Stimulated activated CD8-positive, alpha-beta memory T cell treated with anti-CD3 and anti-CD28 coated beads, Interleukin-4, amount 100 ng/mL, for 24 hours (primary cell): ENCODE data around the gene RAD9B.
A peak's percentile ranks its signal among the peaks of the same experiment; 100 is the strongest.
"Not testable (repeated sequence)": the region's sequence is repeated elsewhere in the genome, so short reads cannot be mapped to it uniquely, and the experiment has no call there.

ENCODE experiments used
- DNase-seq: peaks from one replicate; pipeline ENCODE4 v3.0.0-alpha.2; 2020; ENCODE audit warnings: low read depth

The RAD9B gene

DNA sequence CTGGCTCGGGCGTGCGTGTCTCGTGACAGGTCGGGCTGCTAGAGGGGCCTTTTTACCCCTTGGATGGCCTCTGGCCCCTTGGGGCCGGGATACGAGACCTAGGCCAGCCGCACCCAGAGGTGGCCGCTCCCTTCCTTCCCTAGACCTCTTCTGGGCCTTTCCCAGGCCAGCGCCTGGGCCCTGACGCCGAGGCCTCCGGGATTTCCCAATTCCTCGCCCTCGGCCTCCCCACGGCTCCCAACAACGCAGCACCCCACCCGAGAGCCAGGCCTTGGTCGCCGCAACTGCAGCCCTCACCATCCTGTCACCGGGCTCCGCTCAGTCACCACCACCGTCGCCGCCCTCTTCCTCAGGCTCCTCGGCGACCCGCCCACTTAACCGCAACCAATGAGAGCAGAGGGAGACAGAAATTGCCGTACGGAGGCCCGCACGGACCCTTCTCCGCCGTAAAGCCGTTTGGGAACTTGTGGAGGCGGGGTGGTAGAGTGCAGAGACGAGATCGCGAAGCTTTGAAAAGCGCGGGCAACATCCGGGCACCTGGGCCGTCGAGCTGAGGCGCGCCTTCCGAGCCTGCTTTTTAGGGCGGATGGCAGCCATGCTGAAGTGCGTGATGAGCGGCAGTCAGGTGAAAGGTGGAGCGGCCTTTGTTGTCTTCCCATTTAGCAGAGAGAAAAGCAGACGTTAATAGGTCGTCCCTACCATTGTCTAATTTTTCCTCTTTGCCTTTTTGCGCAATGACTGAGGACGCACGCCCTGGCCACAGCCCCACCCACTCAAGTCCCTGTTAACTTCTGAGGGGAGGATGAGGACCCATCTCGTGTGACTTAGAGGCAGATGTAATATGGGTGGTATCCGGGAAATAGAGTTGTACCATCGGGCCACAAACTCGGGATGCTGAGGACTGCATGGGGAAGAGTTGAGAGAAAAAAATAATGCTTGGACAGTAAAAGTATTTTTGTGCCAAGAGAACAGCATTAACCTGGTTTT lies at the start of gene RAD9B, which contains the start of gene VPS29:
RAD9B (plus strand) TSS at position 580 of the 987 bp plus-strand sequence; CDS start at position 587, 7 bp downstream.
VPS29 (minus strand) TSS at position 360 of the 987 bp plus-strand sequence; CDS start at position 300, 60 bp downstream.
- peak; percentile 98 for DNase-seq

DNA sequence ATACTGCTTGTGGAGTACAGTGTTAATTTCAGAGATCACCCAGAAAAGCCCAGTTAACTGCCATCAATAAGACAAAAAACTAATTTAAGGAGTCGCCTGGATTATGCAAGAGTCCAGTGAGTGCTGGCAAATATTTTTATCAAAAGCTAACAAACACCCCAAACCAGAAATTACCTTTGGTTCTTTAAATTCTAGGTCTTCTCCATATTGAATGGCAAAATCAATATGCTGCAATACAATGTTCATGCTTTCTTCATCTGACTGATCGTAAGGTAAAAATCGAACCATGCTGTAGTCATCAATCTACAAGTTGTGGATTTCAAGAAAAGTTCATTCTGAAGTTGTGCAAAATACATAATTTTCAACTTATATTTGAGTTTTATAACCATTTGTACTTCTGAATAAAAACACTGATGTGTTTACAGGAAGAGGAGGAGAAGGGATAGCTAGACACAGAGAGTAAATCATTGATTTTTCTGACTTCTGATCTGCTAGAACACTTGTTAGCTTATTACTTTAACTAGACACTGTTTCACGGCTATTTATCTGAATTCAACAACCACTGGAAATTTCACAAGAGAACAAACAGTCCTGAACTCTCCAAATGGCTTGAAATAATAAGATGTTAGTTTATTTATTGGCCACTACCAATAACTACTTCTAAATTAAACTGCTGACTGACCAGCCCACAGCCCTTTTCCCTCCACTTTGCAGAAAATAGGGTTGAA lies 48.4 kb upstream of the RAD9B start:
- no peak for DNase-seq

DNA sequence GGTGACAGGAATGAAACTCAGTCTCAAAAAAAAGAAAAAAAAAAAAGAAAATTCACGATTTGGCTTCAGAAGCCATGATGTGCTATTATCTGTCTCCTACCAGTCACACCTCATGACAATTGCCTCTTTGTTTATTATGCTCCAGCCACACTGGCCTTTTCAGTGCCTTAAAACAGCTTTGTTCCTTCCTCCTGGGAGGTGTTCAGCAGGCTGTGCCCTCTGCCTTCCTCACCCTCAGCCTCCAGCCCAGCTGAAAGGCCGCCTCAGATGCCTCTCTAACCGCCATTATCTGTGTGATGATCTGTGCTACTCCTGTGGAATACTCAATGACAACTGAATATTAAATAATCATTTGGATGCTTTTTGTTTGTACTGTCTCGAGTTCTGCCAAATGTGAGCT lies 43.4 kb upstream of the RAD9B start:
- no peak for DNase-seq

DNA sequence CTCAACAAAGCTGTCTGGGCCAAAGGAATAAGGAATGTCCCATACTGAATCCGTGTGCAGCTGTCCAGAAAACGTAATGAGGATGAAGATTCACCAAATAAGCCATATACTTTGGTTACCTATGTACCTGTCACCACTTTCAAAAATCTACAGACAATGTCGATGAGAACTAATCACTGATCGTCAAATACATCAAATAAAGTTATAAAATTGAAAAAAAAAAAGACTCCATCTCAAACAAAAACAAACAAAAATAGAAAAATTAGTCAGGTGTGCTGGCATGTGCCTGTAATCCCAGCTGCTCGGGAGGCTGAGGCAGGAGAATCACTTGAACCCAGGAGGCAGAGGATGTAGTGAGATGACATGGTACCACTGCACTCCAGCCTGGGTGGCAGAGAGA lies 40.9 kb upstream of the RAD9B start:
- DNase-seq = not testable (repeated sequence)

DNA sequence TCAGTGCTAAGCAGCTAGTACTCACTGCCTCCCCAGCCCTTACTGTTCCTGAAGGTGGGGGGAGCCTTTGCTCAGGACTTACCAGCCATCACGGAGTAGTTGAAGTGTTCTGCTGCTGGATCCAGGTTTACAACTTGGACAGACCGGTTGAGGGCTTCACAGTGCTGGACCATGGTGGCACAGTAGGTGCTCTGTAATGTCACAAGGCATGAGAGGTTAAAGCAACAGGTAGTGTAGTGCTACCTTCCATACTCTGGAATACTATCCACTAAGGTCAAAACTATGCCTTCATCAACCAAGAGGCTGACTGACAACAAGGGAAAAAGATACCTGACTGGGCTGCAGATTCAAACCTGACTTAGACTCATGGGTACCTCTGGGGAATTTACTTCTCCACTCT lies 37.1 kb upstream of the RAD9B start:
- DNase-seq = no peak

DNA sequence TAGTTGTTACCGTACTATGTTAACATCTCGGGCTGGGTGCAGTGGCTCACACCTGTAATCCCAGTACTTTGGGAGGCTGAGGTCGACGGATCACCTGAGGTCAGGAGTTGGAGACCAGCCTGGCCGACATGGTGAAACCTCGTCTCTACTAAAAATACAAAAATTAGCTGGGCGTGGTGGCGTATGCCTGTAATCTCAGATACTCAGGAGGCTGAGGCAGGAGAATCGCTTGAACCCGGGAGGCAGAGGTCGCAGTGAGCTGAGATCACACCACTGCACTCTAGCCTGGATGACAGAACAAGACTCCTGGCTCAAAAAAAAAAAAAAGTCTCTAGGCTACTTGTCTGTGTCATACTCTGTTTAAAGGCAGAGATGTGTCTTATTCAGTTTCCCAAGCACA lies 36.4 kb upstream of the RAD9B start:
- not testable (repeated sequence) for DNase-seq

DNA sequence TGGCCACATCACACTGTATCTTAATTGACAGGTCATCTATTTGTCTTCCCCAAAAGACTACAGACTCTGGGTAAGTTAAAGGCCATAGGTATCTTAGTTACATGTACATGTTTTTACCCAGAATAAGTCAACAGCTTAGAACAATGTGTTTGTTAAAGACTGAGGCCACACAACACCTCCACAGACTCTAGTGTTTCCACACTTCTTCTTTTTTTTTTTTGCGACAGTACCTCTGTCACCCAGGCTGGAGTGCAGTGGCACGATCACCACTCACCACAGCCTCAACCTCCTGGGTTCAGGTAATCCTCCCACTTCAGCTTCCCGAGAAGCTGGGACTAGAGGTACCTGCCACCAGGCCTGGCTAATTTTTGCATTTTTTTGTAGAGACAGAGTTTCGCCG lies 35.3 kb upstream of the RAD9B start:
- DNase-seq = no peak

DNA sequence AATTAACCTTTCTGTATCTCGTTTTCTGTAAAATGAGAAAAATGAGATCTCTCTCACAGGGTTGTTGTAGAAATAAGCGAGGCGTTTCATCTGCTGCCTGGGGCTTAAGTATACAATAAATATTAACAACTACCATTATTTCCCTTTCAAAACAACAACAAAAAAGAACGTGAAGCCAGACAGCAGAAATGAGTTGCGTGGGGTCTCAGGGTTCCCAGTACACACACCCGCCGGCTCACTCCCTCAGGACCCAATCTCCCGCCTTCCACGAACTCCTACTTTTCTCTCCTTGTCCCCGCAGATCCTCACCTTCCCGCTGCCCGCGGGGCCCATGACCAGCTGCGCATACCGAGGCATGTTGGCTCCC lies 34.3 kb upstream of the RAD9B start:
- DNase-seq = no peak

DNA sequence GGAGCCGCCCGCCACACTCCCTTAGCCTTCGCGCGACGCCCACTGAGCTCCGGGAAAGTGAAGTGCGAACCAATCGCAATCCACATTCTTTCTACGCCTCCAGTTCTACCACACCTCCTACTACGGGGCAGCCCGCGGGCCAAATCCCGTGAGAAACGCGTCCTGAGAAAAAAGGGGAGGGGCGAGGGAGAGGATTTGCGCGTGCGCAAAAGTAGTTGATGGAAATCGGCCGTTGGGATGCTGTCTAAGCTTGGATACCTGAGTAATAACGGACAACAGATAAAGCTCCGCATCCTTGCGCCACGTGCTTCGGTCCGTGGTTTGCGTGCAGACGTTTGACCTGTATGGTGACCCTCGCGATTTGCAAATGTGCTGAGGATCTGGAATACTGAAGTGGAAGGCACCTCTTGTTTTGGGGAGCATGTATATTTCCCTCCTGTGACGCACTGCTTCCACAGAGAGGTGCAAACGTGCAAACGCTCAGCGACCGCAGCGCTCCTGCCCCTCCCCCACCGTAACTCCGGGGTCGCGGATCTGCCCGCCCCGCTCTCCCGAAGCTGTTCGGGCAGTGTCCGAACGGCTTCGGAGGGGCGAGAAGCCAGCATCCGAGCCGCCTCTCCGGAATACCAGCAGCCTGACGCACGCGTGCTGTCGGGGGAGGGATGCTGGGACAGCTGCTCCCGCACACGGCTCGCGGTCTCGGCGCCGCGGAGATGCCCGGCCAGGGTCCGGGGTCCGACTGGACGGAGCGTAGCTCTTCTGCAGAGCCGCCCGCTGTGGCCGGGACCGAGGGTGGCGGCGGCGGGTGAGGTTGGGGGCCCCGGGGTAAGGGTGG lies 33.7 kb upstream of the RAD9B start, which contains the start of the genes FAM216A and GPN3:
FAM216A (plus strand) TSS at position 632 of the 835 bp plus-strand sequence; CDS start at position 663, 31 bp downstream.
GPN3 (minus strand) TSS at position 44 of the 835 bp plus-strand sequence. CDS start 54 bp downstream, outside the sequence.
- peak; percentile 86 for DNase-seq

DNA sequence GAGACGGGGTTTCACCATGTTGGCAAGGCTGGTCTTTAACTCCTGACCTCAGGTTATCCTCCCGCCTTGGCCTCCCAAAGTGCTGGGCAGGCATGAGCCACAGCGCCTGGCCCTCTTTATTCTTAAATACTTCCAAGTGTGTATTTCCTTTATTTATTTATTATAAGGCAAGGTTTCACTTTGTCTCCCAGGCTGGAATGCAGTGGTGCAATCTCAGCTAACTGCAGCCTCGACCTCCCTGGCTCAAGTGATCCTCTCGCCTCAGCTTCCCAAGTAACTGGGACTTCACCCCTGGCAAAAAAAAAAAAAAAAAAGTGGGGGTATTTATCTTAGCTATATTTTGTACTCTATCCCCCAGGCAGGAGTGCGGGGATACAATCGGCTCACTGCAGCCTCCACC lies 26.7 kb upstream of the RAD9B start:
- DNase-seq = no peak

DNA sequence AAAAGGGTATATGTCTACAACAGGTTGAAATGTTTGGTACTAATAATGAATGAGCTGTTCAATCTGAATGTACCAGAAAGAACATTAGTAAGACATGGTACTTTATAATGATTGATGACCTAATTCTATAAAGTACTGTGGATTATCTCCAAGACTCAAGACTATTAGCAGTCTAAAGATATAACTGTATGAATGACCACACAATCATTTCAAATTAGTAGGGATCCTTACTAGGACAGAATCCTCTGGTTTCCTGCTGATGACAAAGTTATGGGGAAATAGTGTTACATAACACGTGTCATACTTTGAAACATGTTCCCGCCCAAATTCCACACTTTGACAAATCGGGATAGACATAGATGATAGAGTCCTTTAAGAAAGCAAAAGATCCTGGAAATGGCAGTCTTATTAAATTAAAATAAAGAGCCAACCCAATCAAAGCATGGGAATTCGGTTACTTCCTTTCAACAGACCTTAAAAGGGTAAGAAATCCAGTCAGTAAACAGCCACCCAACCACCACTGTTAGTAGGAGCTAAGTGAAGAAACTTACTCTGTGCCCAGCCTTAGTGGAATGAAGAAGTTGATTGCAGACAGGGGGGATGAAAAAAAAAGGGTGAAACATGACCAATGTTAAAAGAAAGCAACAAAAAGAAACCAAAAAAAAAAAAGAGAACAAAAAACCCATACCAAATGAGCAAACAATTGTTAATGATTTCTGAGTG lies 3.0 kb upstream of the RAD9B start:
- DNase-seq = no peak

DNA sequence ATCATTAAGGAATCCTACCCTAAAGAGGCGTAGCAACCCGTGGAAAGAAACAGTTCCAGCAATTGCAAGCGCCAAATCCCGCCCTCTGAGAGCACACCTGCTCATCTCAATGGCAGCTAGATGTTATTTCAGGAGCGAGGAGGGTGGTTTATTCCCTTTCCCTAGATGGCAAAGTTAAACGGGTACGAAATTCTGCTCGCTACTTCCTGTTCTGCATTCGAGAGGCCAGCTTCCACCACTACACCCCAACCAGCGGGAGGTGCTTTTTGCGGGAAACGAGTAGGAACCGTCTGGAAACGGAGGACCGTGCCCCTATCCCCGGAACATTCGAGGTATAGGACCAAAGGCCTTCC lies 756 bp upstream of the RAD9B start:
- no peak for DNase-seq

DNA sequence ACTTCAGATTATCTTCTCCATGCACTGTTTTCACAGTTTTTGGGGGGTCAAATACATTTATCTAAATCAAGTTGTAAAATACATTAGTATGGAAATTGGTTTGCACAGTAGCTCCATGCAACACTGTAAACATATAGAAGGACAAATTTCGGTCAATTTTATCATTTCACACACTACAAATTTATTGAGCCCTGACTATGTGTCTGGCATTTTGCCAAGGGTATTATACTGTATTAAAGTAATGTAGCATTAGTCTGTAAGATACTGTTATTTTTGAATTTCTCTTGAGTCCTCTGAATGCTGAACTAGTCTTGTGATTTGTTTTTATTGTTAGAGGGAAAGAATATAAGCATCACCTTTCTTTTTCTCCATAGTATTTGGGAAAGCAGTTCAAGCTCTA lies 1.3 kb downstream of the RAD9B start:
- DNase-seq = no peak

DNA sequence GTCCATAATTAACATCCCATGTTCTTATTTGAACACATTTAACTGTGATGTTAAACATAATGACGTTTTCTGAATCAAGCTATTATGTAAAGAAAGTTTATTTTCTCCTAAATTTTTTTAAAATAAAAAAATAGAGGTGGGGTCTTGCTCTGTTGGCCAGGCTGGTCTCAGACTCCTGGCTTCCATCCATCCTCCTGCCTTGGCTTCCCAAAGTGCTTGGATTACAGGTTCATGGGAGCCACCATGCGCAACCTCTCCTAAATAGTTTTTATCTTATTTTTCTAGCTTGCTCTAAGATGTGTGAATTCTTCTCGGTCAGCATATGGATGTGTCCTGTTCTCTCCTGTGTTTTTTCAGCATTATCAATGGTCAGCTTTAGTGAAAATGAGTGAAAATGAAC lies 3.2 kb downstream of the RAD9B start:
- DNase-seq = no peak

DNA sequence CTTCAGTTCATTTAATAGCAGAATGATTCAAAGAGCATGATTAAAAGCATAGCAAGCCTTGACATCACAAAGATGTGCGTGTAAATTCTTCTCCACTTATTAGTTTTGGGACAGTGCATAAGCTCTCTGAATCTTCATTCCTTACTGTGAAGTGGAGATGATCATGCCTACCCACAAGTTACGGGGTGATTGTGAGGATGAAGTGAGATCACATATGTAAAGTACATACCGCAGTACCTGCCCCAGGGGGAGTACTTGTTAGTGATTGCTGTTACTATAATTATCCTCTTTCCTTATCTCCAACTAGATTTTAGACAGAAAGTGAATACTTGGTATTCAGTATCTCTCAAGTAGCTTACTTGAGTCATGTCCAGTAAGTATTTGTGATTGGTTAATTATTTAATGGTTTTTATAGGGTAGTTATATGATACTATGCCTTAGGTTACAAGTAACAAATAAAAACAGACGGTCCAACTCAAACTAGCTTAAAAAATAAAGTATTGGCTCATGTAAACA lies 6.0 kb downstream of the RAD9B start:
- no peak for DNase-seq

DNA sequence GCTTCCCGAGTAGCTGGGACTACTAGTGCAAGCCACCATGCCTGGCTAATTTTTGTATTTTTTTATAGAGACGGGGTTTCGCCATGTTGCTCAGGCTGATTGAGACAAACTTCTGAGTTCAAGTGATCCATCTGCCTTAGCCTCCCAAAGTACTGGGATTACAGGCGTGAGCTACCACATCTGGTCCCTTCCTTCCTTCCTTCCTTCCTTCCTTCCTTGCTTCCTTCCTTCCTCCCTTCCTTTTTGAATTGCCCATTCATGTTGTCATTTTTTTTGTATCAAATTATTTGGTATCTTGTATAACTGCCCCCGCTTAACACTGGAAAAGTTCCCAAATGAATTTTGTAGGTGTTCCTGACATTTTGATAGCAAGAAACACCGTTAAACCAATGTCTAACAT lies 11.7 kb downstream of the RAD9B start:
- no peak for DNase-seq

DNA sequence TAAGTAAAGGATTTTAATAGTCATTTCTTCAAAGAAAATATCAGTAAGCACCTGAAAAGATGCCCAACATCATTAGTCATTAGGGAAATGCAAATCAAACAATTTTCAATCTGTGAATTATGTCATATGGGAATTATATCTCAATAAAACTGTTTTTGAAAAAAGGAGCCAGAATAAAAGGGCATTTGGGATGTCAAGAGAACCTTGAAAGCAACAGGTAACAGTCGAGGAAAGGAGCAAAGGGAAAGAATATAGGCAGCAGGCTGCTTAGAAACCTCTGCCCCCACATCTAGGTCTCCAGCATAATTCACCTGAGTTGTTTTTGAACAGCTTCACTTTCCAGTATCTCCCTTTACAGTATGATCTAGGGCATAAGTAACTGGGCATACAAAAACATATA lies 12.2 kb downstream of the RAD9B start:
- DNase-seq = no peak

DNA sequence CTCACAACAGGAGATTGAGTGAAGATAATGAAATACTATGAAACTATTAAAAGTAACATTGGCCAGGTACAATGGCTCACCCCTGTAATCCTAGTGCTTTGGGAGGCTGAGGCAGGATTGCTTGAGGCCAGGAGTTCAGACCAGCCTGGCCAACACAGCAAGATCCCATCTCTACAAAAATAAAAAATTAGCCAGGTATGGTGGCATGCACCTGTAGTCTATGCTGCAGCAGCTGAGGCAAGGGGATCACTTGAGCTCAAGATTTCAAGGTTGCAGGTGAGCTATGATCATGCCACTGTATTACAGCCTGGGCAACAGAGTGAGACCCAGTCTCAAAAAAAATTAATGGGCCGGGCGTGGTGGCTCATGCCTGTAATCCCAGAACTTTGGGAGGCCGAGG lies 14.9 kb downstream of the RAD9B start:
- DNase-seq = no peak

DNA sequence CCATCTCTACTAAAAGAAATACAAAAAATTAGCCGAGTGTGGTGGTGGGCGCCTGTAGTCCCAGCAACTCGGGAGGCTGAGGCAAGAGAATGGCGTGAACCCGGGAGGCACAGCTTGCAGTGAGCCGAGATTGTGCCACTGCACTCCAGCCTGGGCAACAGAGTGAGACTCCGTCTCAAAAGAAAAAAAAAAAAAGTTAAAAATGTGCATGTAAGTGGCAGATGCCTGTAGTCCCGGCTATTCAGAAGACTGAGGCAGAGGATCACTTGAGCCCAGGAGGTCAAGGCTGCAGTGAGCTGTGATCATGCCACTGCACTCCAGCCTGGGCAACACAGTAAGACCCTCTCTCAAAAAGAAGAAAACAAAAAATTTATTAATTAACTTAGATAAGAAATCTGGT lies 15.9 kb downstream of the RAD9B start:
- DNase-seq = not testable (repeated sequence)

DNA sequence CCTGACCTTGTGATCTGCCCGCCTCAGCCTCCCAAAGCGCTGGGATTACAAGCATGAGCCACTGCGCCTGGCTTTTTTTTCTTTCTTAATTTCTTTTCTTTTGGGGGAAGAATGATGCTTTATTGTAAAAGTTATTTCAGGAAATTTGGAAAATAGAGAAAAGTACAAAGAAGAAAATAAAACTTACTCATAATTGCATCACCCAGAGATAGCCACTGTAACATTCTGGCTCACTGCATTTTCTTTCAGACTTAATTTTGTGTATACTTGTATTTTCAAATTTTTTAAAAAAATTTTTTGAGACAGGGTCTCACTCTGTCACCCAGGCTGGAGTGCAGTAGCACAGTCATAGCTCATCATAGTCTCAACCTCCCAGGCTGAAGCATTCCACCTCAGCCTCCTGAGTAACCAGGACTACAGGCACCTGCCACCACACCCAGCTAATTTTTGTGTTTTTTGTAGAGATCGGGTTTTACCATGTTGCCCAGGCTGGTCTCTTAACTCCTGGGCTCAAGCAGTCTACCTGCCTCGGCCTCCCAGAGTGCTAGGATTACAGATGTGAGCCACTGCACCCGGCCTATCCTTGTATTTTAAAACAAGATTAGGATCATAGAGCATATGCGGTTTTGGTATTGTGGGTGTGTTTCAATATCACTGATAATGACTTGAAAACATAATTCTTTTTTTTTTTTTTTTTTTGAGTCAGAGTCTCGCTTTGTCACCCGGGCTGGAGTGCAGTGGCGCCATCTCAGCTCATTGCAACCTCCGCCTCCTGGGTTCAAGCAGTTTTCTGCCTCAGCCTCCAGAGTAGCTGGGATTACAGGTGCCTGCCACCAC lies 19.0 kb downstream of the RAD9B start:
- DNase-seq = not testable (repeated sequence)
